Measurements from ENCODE around the gene ADPGK.

ADPGK gene

DNA sequence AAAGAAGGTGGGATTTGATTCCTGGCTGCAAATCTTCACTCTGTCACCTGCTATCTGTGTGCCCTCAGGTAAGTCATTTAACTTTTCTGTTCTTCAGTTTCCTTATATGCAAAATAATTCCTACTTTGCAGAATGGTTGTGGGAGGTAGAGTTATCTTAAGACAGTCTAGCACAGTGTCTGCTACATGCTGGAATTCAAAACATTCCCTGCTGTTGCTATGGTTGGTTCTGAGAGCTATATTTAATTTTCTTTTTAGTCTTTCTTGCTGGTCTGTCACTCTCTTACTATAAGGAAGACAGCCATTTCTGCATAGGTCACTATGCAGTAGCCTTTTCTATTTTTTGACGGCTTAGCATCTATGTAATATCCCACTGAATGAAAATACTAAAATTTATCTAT lies 4.0 kb upstream of the ADPGK start:
- DNase-seq, result no peak

- DNase-seq, result no peak
Measured at GRCh38 chr15:72786676-72787345, 3.3 kb upstream of the ADPGK start.

DNA sequence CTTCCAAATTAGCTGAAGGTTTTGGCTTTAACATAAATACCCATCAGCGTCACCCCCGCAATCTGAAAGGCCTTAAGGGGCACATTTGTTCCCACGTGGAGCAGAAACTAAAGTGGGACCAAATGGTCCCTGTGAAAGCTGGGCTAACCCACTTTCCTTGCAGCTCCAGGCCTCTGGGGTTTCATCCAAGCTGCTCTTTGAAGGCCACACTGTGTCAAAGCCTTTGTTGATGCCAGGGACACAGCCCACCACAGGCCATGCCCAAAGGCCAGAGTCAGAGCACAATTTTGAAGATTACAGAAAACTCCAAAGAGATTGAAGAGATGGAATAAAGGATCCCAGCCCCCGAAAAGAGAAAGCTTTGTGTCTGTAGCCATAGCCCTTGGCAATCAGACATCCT lies 2.7 kb upstream of the ADPGK start:
- no peak for DNase-seq

GRCh38 chr15:72785841-72786240 lies 2.3 kb upstream of the ADPGK start:
- no peak for DNase-seq

DNA sequence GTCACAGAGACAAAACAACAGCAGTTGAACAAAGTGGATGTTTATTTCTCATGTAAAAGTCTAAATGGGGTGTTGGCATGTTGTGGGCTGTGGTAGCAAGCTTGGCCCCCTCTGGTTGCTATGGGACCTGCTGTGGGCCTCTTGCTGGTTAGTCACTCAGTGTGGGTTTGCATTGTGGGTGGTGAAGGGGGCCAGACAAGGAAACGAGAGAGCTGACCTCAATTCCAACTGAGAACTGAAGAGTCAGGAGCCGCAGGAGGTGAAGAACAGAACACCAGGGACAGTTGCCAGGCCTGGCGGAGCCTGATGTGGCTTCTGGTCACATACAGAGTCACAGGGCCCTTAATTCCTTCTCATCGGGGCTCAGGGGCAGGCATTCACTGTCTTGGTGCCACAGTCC lies 1.9 kb upstream of the ADPGK start:
- no peak for DNase-seq

DNA sequence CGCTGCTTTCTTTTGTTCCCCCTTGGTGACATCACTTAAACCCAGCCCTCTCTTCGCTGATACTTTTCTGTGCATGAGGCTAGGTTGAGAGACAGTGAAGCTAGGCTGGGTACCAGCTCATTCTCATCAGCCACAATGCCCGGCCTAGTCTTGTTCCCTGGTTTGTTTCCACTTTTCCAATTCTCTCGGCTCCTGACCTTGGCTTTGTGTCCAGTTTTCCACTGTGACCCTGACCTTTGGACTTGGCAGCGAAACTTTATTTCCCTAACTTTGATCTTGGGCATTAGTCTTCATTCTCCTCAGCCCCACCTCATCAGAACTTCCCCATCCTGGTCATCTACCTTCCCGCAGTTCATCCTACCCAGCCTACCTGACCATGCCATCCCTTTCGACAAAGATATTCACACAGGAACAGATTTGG lies 908 bp upstream of the ADPGK start:
- DNase-seq, result no peak

GRCh38 chr15:72783004-72783639 lies 436 bp downstream of the ADPGK start:
- DNase-seq, result peak; percentile 38

- no peak for DNase-seq
Measured at GRCh38 chr15:72782274-72783003, 1.1 kb downstream of the ADPGK start.

- DNase-seq, result no peak
Measured at GRCh38 chr15:72781631-72782030, 1.9 kb downstream of the ADPGK start.

DNA sequence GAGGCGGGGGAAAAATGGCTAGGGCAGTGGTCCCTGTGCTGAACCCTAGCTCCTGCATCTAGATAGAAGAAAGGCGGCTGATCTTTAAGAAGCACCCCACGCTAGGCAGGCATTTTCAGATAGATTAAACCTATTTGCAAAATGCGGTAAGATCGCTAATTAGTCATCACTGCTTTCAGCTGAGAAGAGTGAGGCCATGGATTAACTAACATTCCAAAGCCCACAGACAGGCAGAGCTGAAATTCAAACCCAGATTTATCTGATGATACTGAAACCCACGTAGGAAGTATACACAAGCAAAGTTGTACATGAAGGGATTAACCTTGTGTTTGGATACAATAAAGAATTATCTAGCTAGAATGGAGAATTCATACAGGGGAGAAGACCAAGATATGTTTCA lies 4.8 kb downstream of the ADPGK start:
- DNase-seq, result no peak

GRCh38 chr15:72774696-72775383 lies 8.7 kb downstream of the ADPGK start:
- no peak for DNase-seq

DNA sequence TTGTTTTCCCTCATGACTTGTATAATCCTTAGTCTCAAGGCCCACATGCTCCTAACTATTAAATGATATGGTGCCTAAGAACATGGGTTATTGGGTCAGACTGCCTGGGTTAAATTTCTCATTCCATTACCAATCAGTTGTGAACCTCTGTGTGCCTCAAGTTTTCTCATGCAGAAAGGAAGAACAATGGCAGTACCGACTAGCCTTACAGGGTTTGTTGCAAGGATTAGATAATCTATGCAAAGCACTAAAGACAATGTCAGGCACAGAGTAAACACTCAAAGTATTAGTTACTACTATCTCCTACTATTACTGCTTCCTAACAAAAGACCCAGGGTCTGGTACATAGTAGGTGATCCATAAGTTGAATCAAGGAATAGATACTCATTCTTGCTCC lies 12.2 kb downstream of the ADPGK start:
- no peak for DNase-seq

DNA sequence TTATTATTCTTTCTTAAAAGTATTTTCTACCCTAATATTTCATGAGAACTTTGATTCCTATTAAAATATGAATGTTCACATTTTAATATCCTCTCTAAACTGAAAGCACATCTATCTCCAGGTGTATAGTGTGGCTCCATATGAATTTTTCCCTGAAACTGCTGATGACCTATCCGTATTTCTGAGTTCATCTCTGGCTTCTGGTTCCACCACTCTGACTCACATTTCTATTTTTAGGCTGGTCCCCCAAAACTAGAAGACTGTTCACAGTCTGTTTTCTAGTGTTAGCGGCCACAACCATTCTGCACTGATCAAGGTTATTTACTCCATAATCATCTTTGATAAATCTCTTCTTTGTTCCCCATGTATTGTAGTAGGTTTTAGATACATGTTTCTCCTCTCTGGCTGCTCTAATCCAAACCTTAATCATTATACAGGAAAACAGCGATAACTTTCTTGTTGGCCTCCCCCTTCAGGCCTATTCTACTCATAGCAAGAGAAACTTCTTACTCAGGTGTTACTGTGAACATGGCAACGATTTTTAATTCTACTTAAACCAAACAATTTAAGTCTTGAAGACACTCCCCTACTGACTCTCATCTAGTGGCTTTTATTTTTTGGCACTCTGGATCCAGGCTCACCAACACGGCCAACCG lies 12.8 kb downstream of the ADPGK start:
- DNase-seq, result no peak

DNA sequence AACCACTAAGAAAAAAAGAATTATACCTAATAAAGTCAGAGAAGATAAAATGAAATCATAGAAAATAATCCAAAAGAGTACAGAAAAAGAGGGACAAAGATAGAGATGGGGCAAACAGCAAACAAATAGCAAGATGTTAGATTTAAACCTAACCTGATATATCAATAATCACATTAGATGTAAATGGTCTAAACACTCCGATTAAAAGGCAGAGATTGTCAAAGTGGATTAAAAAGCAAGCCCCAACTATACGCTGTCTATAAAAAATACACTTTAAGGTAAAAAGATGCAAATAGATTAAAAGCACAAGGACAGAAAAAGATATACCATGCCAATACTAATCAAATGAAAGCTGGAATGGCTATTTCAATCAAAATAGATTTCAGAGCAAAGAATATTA lies 16.8 kb downstream of the ADPGK start:
- DNase-seq, result no peak

DNA sequence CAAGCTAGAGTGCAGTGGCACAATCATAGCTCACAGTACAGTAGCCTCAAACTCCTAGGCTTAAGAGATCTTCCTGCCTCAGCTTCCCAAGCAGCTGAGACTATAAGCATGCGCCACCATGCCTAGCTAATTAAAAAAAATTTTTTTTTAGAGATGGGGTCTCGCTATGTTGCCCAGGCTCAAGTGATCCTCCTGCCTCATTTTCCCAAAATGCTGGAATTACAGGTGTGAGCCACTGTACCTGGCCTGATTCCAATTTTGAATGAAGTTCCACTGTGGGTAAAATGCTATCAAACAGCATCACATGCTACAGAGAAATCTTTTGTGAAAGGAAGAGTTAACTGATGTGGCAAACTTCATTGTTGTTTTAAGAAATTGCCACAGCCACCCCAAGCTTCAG lies 17.5 kb downstream of the ADPGK start:
- DNase-seq, result no peak

DNA sequence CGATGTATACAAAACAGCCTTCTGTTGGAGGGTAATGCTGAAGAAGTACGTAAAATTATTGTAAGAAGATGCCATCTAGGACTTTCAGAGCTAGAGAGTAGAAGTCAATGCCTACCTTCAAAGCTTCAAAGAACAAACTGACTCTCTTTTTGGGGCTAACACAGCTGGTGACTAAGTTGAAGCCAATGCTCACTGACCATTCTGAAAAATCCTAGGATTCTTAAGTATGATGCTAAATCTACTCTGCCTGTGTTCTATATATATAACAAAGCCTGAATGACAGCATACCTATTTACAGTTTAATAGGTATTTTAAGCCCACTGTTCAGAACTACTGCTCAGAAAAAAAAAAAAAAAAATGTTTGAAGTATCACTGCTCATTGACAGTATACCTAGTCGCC lies 18.9 kb downstream of the ADPGK start:
- no peak for DNase-seq

- DNase-seq, result no peak
Measured at GRCh38 chr15:72760590-72761260, 22.8 kb downstream of the ADPGK start.

DNA sequence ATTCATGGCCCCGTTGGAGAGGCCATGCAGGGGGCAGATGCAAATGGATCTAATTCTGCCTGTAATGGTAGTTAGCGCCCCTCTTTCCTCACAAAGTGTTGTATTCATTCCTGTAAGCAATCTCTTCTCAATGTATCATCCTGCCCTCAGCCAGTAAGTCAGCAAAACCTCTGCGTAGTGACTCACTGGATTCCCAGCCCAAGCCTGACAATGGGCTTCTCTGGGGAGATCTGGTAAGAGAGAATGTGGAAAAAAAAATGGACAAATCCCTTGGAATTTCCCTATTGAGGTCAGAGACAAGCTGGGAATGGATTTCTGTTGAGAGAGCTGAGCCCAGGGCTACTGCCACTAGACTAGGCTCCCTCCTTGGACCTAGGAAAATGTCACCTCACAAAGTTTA lies 25.4 kb downstream of the ADPGK start:
- DNase-seq, result no peak

- DNase-seq, result no peak
Measured at GRCh38 chr15:72754096-72754495, 29.5 kb downstream of the ADPGK start.

DNA sequence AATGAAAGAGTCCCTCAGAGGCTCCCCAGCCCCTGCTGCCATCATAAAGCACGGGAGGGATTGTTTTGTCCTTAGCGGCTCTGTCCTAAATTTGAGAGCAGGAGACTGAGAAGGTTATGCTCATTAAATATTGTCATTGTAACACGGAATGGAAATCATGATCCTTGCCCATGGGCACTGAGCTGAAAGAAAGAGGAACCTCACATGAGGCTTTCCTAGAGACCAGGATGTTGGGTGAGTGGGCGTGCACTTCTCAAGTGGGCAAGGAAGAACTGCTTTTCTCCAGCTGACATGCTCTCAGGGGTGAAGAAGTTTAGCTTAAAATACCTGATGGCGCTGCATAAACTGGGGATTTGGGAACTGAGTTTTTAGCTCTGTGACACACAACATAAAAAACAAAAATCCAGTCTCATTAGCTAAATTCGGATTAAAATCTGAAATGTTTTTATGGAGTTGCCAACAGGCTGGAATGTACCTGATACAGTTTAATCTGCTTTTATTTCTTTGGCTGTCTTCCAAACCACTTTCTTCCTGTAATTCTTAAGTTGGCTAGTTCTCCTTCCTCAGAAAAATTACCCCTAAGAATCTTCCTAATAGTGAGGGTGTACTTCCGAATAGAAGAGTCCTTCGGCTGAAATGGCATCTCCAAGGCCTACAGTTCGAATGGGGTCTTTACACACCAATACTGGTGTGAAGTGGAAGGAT lies 31.7 kb downstream of the ADPGK start:
- no peak for DNase-seq

DNA sequence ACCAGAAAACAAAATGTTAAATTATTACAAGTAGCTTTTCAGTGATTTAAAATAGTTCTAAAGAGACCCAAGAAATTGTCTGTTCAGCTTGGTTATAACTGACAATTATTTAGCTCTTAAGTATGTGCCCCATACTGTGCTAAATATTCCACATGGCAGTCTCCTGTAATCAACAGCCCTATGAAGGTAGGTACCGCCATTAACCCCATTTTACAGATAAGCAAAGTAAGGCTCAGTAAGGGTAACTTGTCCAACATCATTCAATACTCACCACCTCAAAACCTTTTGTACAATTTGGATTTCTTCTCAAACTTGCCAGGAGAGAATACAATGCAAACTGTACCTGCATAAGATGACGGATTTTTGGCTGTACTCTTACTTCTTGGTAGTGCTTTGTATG lies 33.9 kb downstream of the ADPGK start:
- DNase-seq, result no peak

DNA sequence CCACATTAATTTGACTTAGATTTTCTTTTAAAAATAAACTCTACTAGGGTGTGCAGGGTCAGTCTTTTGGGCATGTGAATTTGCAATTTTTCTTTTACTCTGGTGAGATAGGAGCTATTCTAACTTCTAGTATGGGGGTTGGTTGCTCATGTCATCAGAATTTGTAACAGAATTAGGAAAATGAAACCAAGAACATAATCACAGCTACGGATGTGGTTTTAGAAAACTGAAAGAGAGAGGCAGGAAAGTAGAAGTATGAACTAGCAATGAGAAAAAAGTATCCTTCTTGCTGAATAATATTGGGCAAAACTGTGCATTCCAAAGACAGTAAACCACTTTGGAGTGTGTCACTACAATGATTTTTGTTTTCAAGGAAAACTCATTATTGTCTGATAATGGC lies 43.3 kb downstream of the ADPGK start:
- no peak for DNase-seq
